Fibroblast of lung (primary cell): ENCODE data around the gene CCDC157. TPM values are rescaled to one million over a fixed set of nuclear protein-coding genes. Genes with fewer than 3 reads are reported as not detected.
A peak's percentile ranks its signal among the peaks of the same experiment; 100 is the strongest.

ENCODE experiments used
- DNase-seq, 2 donors: peaks; one replicate each; pipeline versions ENCODE4 v3.0.0 to v3.0.0-alpha.2; 2010; ENCODE audit warnings: low read depth in 2 of 2
- H2AFZ ChIP-seq: 2 replicates; pipeline ENCODE4 v1.5.1; 2012; ENCODE audit warnings: low read length, control low read depth, inconsistent platforms
- H3K27ac ChIP-seq: 2 replicates; pipeline ENCODE4 v1.5.1; 2011; ENCODE audit warnings: low read length, control low read depth; ENCODE audit not compliant: insufficient read depth
- H3K27me3 ChIP-seq: 2 replicates; pipeline ENCODE4 v1.5.1; 2011; ENCODE audit warnings: mild to moderate bottlenecking, low read length; ENCODE audit not compliant: control insufficient read depth, insufficient read depth
- H3K36me3 ChIP-seq: 2 replicates; pipeline ENCODE4 v1.5.1; 2011; ENCODE audit warnings: low read length; ENCODE audit not compliant: control insufficient read depth, insufficient read depth
- H3K4me1 ChIP-seq: 2 replicates; pipeline ENCODE4 v1.5.1; 2011; ENCODE audit warnings: low read length; ENCODE audit not compliant: control insufficient read depth, insufficient read depth; ENCODE audit errors: extremely low read depth
- H3K4me2 ChIP-seq: 2 replicates; pipeline ENCODE4 v1.5.1; 2011; ENCODE audit warnings: low read length, control low read depth; ENCODE audit not compliant: insufficient read depth; ENCODE audit errors: extremely low read depth
- H3K4me3 ChIP-seq, 4 experiments: fragments of 200-600 bp in 1 of 4; sonication (generic) in 1 of 4; replicated peaks in 1 of 4; 2 replicates each; pipeline ENCODE4 v1.5.1; 2011 to 2016; ENCODE audit warnings: low read length in 4 of 4, low read depth in 3 of 4, mild to moderate bottlenecking in 3 of 4, control low read depth in 2 of 4, inconsistent platforms in 1 of 4, mixed read lengths in 1 of 4; ENCODE audit not compliant: insufficient read depth in 1 of 4; ENCODE audit errors: control extremely low read depth in 1 of 4
- H3K79me2 ChIP-seq: 2 replicates; pipeline ENCODE4 v1.5.1; 2012; ENCODE audit warnings: mild to moderate bottlenecking, low read length, inconsistent platforms; ENCODE audit not compliant: control insufficient read depth, insufficient read depth
- H3K9ac ChIP-seq: 2 replicates; pipeline ENCODE4 v1.5.1; 2011; ENCODE audit warnings: mild to moderate bottlenecking, low read length, control low read depth; ENCODE audit not compliant: insufficient read depth
- H3K9me3 ChIP-seq: 2 replicates; pipeline ENCODE4 v1.5.1; 2012; ENCODE audit warnings: low read depth, low read length; ENCODE audit not compliant: control insufficient read depth, insufficient read depth
- H4K20me1 ChIP-seq: 2 replicates; pipeline ENCODE4 v1.5.1; 2011; ENCODE audit warnings: low read length; ENCODE audit not compliant: control insufficient read depth, insufficient read depth; ENCODE audit errors: extremely low read depth
- EZH2 ChIP-seq: IDR thresholded peaks from 2 replicates; pipeline ENCODE4 v1.5.1; 2012; ENCODE audit warnings: low read length, control low read depth, mild to moderate bottlenecking; ENCODE audit errors: missing control alignments
- polyA plus RNA-seq, 2 donors: library from polyadenylated mRNA; depleted of rRNA in 1 of 2; stranded (reverse) in 1 of 2; unstranded in 1 of 2; fragments of >200 nt; gene quantifications; 2 replicates each; pipeline ENCODE4 v1.2.1, GENCODE V29; 2011 to 2012; ENCODE audit warnings: missing spikeins in 1 of 2
- total RNA-seq: library from RNA; depleted of rRNA; stranded (reverse); fragments of >200 nt; gene quantifications from 2 replicates; pipeline ENCODE4 v1.2.1, GENCODE V29; 2014
- TF ChIP-seq, protein P1 (sequence below), 2 donors: IDR thresholded peaks in 1 of 2; conservative IDR thresholded peaks in 1 of 2; 1 replicate in 1 of 2; 2 replicates in 1 of 2; pipeline ENCODE4 v1.5.1; 2011 to 2012; ENCODE audit warnings: low read length in 2 of 2, control low read depth in 1 of 2, inconsistent platforms in 1 of 2, low read depth in 1 of 2, mild to moderate bottlenecking in 1 of 2

The CCDC157 gene
- total and polyA plus RNA-seq, 2 donors (not counting 1 experiment from before 2014, with no cell fraction given) = 0.77 to 1.5 TPM

DNA sequence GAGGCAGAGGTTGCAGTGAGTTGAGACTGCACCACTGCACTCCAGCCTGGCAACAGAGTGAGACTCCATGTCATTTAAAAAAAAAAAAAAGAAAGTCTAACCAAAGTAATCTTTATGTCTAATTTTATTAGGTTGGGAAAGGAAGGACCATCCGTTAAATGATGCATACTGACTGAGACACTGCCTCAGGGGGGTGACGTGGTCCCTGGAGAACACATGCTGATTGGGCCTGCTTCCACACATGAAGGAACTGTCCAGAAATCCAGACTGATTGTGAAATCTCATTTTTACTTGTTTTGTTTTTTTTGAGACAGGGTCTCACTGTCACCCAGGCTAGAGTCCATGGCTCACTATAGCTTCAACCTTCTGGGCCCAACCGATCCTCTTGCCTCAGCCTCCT lies 5.6 kb upstream of the CCDC157 start:
- Histone ChIP-seq H3K4me1 (no peaks in the 10 kb centered on the region), H3K27me3 (no peaks in the 10 kb centered on the region), H3K4me2 (no peak overlapping the region), H2AFZ (no peak overlapping the region), H3K4me3 (no peak overlapping the region), H3K9ac (no peak overlapping the region), H3K79me2 (peaks cover 57% of the 10 kb centered on the region), H4K20me1 (no peaks in the 10 kb centered on the region), H3K27ac (no peak overlapping the region), H3K9me3 (no peaks in the 10 kb centered on the region), H3K36me3 (peaks cover 14% of the 10 kb centered on the region)
- no peak for TF ChIP-seq EZH2
- TF ChIP-seq, protein P1, sequence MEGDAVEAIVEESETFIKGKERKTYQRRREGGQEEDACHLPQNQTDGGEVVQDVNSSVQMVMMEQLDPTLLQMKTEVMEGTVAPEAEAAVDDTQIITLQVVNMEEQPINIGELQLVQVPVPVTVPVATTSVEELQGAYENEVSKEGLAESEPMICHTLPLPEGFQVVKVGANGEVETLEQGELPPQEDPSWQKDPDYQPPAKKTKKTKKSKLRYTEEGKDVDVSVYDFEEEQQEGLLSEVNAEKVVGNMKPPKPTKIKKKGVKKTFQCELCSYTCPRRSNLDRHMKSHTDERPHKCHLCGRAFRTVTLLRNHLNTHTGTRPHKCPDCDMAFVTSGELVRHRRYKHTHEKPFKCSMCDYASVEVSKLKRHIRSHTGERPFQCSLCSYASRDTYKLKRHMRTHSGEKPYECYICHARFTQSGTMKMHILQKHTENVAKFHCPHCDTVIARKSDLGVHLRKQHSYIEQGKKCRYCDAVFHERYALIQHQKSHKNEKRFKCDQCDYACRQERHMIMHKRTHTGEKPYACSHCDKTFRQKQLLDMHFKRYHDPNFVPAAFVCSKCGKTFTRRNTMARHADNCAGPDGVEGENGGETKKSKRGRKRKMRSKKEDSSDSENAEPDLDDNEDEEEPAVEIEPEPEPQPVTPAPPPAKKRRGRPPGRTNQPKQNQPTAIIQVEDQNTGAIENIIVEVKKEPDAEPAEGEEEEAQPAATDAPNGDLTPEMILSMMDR (conservative IDR thresholded peaks at IDR 0.05 in 1 of 2, IDR thresholded peaks at IDR 0.05 in 1 of 2; ENCODE audit: low read depth in 1 of 2, low read length in 2 of 2) = no peak
- DNase-seq = peak in 1 of 2 donors; percentile 12

DNA sequence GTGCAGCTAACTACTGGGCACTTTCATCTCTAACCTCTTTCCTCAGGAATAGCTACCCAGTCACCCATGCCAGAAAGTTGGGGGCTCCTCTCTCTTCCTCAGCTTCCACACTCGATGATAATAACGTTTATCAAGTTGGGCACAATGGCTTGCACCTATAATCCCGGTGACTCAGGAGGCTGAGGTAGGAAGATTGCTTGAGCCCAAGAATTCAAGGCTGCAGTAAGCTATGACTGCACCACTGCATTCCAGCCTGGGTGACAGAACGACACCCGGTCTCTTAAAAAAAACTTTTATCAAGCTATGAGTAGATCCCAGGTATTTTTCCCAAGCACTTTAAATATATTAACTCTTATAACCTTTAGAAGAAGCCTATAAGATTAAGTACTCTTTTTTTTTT lies 2.2 kb upstream of the CCDC157 start:
- TF ChIP-seq EZH2 = no peak
- TF ChIP-seq, protein P1 (conservative IDR thresholded peaks at IDR 0.05 in 1 of 2, IDR thresholded peaks at IDR 0.05 in 1 of 2; ENCODE audit: low read depth in 1 of 2, low read length in 2 of 2) = no peak
- DNase-seq = peak in 1 of 2 donors; percentile 11
- no peaks in the 10 kb centered on the region for H4K20me1 ChIP-seq
- peaks cover 12% of the 10 kb centered on the region for H3K36me3 ChIP-seq
- H3K79me2 ChIP-seq = peaks cover 44% of the 10 kb centered on the region
- no peaks in the 10 kb centered on the region for H3K27me3 ChIP-seq
- no peak overlapping the region for H3K9ac ChIP-seq
- no peak overlapping the region for H2AFZ ChIP-seq
- H3K4me1 ChIP-seq = no peaks in the 10 kb centered on the region
- no peak overlapping the region for H3K27ac ChIP-seq
- no peaks in the 10 kb centered on the region for H3K9me3 ChIP-seq
- H3K4me3 ChIP-seq = no peak overlapping the region
- peak overlapping the region; percentile 64 for H3K4me2 ChIP-seq

DNA sequence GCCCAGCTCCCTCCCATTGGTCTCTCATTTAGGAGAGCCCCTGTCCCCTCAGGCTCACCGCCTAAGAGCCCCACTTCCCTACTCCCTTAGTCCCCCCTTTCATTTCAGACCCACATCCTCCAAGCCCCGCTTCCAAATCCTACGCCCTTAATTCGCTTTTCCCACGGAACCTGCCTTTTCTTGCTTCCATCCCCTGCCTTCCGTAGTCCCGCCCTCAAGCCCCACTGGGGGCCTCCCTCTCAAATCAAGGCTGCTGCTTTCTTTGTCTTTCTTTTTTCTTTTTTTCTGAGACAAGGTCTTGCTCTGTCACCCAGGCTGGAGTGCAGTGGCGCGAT lies 396 bp downstream of the CCDC157 start:
- Histone ChIP-seq H3K36me3 (peaks cover 9% of the 10 kb centered on the region), H3K27ac (peak overlapping the region; percentile 95), H3K79me2 (peaks cover 33% of the 10 kb centered on the region), H3K9me3 (no peaks in the 10 kb centered on the region), H2AFZ (peak overlapping the region; percentile 89), H3K27me3 (no peaks in the 10 kb centered on the region), H3K4me2 (peak overlapping the region; percentile 87), H3K4me3 (peak overlapping the region; percentile 82 to 99 (median 96)), H4K20me1 (no peaks in the 10 kb centered on the region), H3K9ac (peak overlapping the region; percentile 91), H3K4me1 (no peaks in the 10 kb centered on the region)
- DNase-seq = no peak
- TF ChIP-seq EZH2 = no peak
- TF ChIP-seq, protein P1 (conservative IDR thresholded peaks at IDR 0.05 in 1 of 2, IDR thresholded peaks at IDR 0.05 in 1 of 2; ENCODE audit: low read depth in 1 of 2, low read length in 2 of 2) = no peak
